ENCODE measurements around the gene SSTR3. TPM values are rescaled to one million over a fixed set of nuclear protein-coding genes. Genes with fewer than 3 reads are reported as not detected.

Gene SSTR3
- total and polyA plus RNA-seq, 2 of the 4 experiments (the other 2 are of a cell fraction) = under 0.01 to 0.07 TPM

- H4K91ac ChIP-seq (ENCODE audit: insufficient read depth, low read depth, low read length) = no peak overlapping the region
- TF ChIP-seq ELK1 (IDR thresholded peaks at IDR 0.05; ENCODE audit: borderline replicate concordance, low read depth, low read length) = no peak
- TF ChIP-seq POLR2A (IDR thresholded peaks at IDR 0.05; ENCODE audit: low read depth, low read length) = no peak
- no peak for TF ChIP-seq SMC3 (IDR thresholded peaks at IDR 0.05; ENCODE audit: low read depth, low read length)
- TF ChIP-seq, protein P1, sequence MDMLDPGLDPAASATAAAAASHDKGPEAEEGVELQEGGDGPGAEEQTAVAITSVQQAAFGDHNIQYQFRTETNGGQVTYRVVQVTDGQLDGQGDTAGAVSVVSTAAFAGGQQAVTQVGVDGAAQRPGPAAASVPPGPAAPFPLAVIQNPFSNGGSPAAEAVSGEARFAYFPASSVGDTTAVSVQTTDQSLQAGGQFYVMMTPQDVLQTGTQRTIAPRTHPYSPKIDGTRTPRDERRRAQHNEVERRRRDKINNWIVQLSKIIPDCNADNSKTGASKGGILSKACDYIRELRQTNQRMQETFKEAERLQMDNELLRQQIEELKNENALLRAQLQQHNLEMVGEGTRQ (IDR thresholded peaks at IDR 0.05; ENCODE audit: low read depth, low read length) = no peak
- no peak for TF ChIP-seq RAD21 (IDR thresholded peaks at IDR 0.05; ENCODE audit: low read length)
- no peak for TF ChIP-seq RCOR1 (IDR thresholded peaks at IDR 0.05; ENCODE audit: insufficient replicate concordance, low read length)
- no peak for TF ChIP-seq FOS (IDR thresholded peaks at IDR 0.05; ENCODE audit: low read depth, low read length)
- TF ChIP-seq NFE2L2 (IDR thresholded peaks at IDR 0.05; ENCODE audit: low read depth, low read length) = no peak
- TF ChIP-seq MAZ (IDR thresholded peaks at IDR 0.05; ENCODE audit: borderline replicate concordance, low read depth, low read length) = no peak
- no peak for TF ChIP-seq BHLHE40 (IDR thresholded peaks at IDR 0.05; ENCODE audit: low read depth, low read length)
- TF ChIP-seq MXI1 (IDR thresholded peaks at IDR 0.05; ENCODE audit: borderline replicate concordance, low read depth, low read length) = no peak
- TF ChIP-seq CEBPB (IDR thresholded peaks at IDR 0.05; ENCODE audit: low read depth, low read length) = no peak
- no peak for TF ChIP-seq CTCF (conservative IDR thresholded peaks at IDR 0.05; ENCODE audit: low read depth, low read length)
- H3K4me1 ChIP-seq (ENCODE audit: control insufficient read depth, insufficient read depth, low read length) = no peaks in the 10 kb centered on the region; the same call in 1 of the 2 replicates
- H3K27ac ChIP-seq (ENCODE audit: insufficient read depth, low read length) = no peak overlapping the region
- no peak overlapping the region for H2BK120ac ChIP-seq (ENCODE audit: low read depth, low read length)
- H2BK20ac ChIP-seq (ENCODE audit: low read depth, low read length) = no peak overlapping the region
- H4K20me1 ChIP-seq (ENCODE audit: insufficient read depth, low read length) = no peaks in the 10 kb centered on the region
- no peak overlapping the region for H3K18ac ChIP-seq (ENCODE audit: low read depth, low read length)
- H4K5ac ChIP-seq (ENCODE audit: low read depth, low read length) = no peak overlapping the region
- H3K27me3 ChIP-seq (ENCODE audit: control insufficient read depth, insufficient read depth, low read length) = peaks cover 21% of the 10 kb centered on the region
- H3K9me1 ChIP-seq (ENCODE audit: insufficient read depth, low read length) = no peaks in the 10 kb centered on the region
- in situ Hi-C loops (cut with MboI; ENCODE audit: low sequenced_read_pairs) (no loop called here), intact Hi-C loops (cut with micrococcal nuclease) (loop anchor here (1.0 kb wide), 2 partner anchors 32 to 95 kb away; no protein-coding TSS in a partner anchor), dilution Hi-C loops (cut with HindIII; ENCODE audit: low sequenced_read_pairs, unreplicated experiment) (no loop called here)
- no peak overlapping the region for H4K8ac ChIP-seq (ENCODE audit: low read depth in 2 of 2, low read length in 2 of 2)
- peak overlapping the region; percentile 31 for H2AK9ac ChIP-seq (replicated peaks; ENCODE audit: low read depth, low read length, poor library complexity)
- H3K23ac ChIP-seq (ENCODE audit: low read depth, low read length) = no peak overlapping the region
- no peak overlapping the region for H2AK5ac ChIP-seq (ENCODE audit: low read depth, low read length)
- H2BK5ac ChIP-seq (ENCODE audit: low read depth, low read length, poor library complexity, severe bottlenecking) = no peak overlapping the region
- ChIA-PET POLR2A (ENCODE audit: unreplicated experiment) (no interaction called here), CTCF (interaction anchor here (1.3 to 1.4 kb wide), 2 partner anchors 32 to 34 kb away, joined by 4 to 5 read pairs; no protein-coding TSS in a partner anchor)
- WGBS, 2 experiments (ENCODE audit: extremely low coverage in 2 of 2, insufficient read length in 1 of 2) = 56% methylated on average over 11 of the region's 25 CpGs; no CpG with 5 or more reads in 1 of the 2 experiments
- H3K9ac ChIP-seq (ENCODE audit: low read depth, low read length) = no peak overlapping the region
- no TSS peak for BruUV-seq (replicated peaks)
- peak overlapping the region; percentile 82 for H2AFZ ChIP-seq (replicated peaks; ENCODE audit: low read length, poor library complexity)
- no peak overlapping the region for H3K4me3 ChIP-seq (ENCODE audit: insufficient read depth, low read depth, low read length)
- no peaks in the 10 kb centered on the region for H3K36me3 ChIP-seq (ENCODE audit: control insufficient read depth, insufficient read depth, low read length)
- no peaks in the 10 kb centered on the region for H3K79me1 ChIP-seq (ENCODE audit: low read depth in 1 of 2, low read length in 2 of 2)
- DNase-seq (no peak), ATAC-seq (ENCODE audit: low read depth) (no peak)
- no peak overlapping the region for H2BK15ac ChIP-seq (ENCODE audit: low read depth, low read length)
- no peak overlapping the region for H3K14ac ChIP-seq (replicated peaks; ENCODE audit: low read depth, low read length)
- H3K9me3 ChIP-seq (ENCODE audit: control insufficient read depth, insufficient read depth, low read length) = peaks cover 6% of the 10 kb centered on the region; the same call in 1 of the 2 replicates
- no peak overlapping the region for H3K56ac ChIP-seq (ENCODE audit: extremely low read depth, insufficient read depth, low read length)
- no peak overlapping the region for H3K4me2 ChIP-seq (ENCODE audit: low read depth, low read length)
- no peak overlapping the region for H3K4ac ChIP-seq (ENCODE audit: low read depth, low read length)
Measured at GRCh38 chr22:37165940-37166674, 46.2 kb downstream of the SSTR3 start.
